Measurements from ENCODE around the gene CAP1. TPM values are rescaled to one million over a fixed set of nuclear protein-coding genes. Genes with fewer than 3 reads are reported as not detected.
A peak's percentile ranks its signal among the peaks of the same experiment; 100 is the strongest.

CAP1 gene
- total and polyA plus RNA-seq, 2 of the 13 experiments (the other 11 are each of a cell fraction or from before 2014, with no cell fraction given): 174 to 195 TPM

DNA sequence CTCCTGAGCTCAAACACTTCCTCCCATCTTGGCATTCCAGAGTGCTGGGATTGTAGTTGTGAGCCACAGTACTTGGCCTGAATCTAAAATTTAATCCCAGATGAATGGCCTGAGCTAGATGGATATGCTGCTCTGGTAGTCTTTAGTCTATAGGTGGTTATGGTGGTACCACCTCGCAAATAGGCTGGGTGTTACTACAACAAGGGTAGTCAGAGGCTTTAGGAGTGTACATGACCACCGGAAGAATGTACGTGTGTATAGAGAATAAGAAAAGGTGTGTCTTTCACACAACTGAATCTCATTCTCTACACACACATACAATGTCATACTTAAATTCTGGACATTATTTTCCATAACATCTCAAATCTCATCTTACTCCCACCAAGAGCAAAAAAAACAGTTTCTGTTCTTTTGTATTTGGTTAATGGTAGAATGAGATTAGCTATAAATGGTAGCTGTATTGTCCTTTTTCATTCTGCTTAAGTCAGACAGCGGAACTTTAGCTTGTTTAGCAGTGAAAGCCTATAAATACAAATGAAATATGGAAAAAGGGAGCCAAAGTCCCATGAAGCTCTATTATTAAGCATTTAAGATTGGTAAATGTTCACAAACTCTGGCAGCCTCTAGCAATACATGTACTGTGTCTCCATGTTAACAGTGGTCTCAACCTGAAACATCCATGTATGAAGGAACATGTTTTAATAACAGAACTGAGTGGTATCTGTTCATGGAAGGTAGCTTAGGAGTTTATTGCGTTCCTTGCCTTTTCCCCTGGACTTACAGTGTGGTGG is 16.2 kb downstream of the CAP1 start:
- Histone ChIP-seq H4K20me1 (ENCODE audit: insufficient read depth, low read length) (peaks cover 41% of the 10 kb centered on the region), H3K36me3 (replicated peaks in 1 of 2; ENCODE audit: control insufficient read depth in 1 of 2, insufficient read depth in 2 of 2, low read length in 2 of 2) (peaks cover 7 to 29% of the 10 kb centered on the region in 2 experiments), H3K27me3 (ENCODE audit: control insufficient read depth in 1 of 2, insufficient read depth in 2 of 2, low read length in 2 of 2) (no peaks in the 10 kb centered on the region), H3K79me2 (ENCODE audit: insufficient read depth, low read length) (peaks cover 60% of the 10 kb centered on the region), H3K27ac (ENCODE audit: extremely low read length, insufficient read depth, low read length) (peak overlapping the region; percentile 60), H3K4me3 (replicated peaks in 1 of 3; ENCODE audit: insufficient read depth in 1 of 3, low read depth in 2 of 3, low read length in 3 of 3) (no peak overlapping the region; a peak in 1 of 6 replicates), H3K9me3 (ENCODE audit: low read length) (no peaks in the 10 kb centered on the region), H2AFZ (ENCODE audit: low read length) (no peak overlapping the region), H3K9ac (ENCODE audit: insufficient read depth, low read depth, low read length) (no peak overlapping the region), H3K4me1 (ENCODE audit: insufficient read depth, low read length) (peaks cover 75% of the 10 kb centered on the region), H3K4me2 (ENCODE audit: low read depth, low read length) (0 out of 2 replicates have a peak overlapping the region, but pooled peaks have one; percentile 2)
- intact Hi-C loops (cut with micrococcal nuclease; ENCODE audit: unreplicated experiment): loop anchor here (2.0 kb wide), 1 partner anchor 16 kb away; the partner anchor contains the start of gene CAP1
- BruUV-seq (replicated peaks): no TSS peak
- no peak for DNase-seq (ENCODE audit: low spot score)
- in situ Hi-C loops (cut with HindIII; ENCODE audit: extremely low pct_ligation_motif_present, low pct_unique_long_range_greater_than_20kb): no loop called here
- no peak for FAIRE-seq
- 99% methylated on average over 5 of the region's 5 CpGs for WGBS (ENCODE audit: low lambda C conversion rate)
- no peak for ATAC-seq
- ChIA-PET CTCF (ENCODE audit: low intra/inter-chr PET ratio, low total read pairs) (no interaction called here), POLR2A (no interaction called here)
- TF ChIP-seq SAFB2 (CRISPR knock-in tag; IDR thresholded peaks at IDR 0.05; ENCODE audit: borderline replicate concordance, low read depth) (no peak), HDAC6 (IDR thresholded peaks at IDR 0.05; ENCODE audit: low read depth, low read length) (no peak), ZNF224 (CRISPR knock-in tag; IDR thresholded peaks at IDR 0.05) (no peak), ZNF512B (CRISPR knock-in tag; IDR thresholded peaks at IDR 0.05; ENCODE audit: borderline replicate concordance) (no peak), PRDM15 (CRISPR knock-in tag; IDR thresholded peaks at IDR 0.05) (no peak), U2AF1 (optimal IDR thresholded peaks at IDR 0.05; ENCODE audit: low read depth, low read length) (no peak), ZNF7 (CRISPR knock-in tag; IDR thresholded peaks at IDR 0.05) (no peak), ZNF207 (IDR thresholded peaks at IDR 0.05; ENCODE audit: borderline replicate concordance) (no peak)
- TF ChIP-seq, protein P1, sequence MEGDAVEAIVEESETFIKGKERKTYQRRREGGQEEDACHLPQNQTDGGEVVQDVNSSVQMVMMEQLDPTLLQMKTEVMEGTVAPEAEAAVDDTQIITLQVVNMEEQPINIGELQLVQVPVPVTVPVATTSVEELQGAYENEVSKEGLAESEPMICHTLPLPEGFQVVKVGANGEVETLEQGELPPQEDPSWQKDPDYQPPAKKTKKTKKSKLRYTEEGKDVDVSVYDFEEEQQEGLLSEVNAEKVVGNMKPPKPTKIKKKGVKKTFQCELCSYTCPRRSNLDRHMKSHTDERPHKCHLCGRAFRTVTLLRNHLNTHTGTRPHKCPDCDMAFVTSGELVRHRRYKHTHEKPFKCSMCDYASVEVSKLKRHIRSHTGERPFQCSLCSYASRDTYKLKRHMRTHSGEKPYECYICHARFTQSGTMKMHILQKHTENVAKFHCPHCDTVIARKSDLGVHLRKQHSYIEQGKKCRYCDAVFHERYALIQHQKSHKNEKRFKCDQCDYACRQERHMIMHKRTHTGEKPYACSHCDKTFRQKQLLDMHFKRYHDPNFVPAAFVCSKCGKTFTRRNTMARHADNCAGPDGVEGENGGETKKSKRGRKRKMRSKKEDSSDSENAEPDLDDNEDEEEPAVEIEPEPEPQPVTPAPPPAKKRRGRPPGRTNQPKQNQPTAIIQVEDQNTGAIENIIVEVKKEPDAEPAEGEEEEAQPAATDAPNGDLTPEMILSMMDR (CRISPR knock-in tag; IDR thresholded peaks at IDR 0.05): no peak
- TF ChIP-seq, protein P2, sequence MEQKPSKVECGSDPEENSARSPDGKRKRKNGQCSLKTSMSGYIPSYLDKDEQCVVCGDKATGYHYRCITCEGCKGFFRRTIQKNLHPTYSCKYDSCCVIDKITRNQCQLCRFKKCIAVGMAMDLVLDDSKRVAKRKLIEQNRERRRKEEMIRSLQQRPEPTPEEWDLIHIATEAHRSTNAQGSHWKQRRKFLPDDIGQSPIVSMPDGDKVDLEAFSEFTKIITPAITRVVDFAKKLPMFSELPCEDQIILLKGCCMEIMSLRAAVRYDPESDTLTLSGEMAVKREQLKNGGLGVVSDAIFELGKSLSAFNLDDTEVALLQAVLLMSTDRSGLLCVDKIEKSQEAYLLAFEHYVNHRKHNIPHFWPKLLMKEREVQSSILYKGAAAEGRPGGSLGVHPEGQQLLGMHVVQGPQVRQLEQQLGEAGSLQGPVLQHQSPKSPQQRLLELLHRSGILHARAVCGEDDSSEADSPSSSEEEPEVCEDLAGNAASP (CRISPR knock-in tag; IDR thresholded peaks at IDR 0.05; ENCODE audit: borderline replicate concordance): no peak
- TF ChIP-seq, protein P3, sequence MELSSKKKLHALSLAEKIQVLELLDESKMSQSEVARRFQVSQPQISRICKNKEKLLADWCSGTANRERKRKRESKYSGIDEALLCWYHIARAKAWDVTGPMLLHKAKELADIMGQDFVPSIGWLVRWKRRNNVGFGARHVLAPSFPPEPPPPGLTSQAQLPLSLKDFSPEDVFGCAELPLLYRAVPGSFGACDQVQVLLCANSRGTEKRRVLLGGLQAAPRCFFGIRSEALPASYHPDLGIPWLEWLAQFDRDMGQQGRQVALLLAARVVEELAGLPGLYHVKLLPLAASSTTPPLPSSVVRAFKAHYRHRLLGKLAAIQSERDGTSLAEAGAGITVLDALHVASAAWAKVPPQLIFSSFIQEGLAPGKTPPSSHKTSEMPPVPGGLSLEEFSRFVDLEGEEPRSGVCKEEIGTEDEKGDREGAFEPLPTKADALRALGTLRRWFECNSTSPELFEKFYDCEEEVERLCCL (CRISPR knock-in tag; IDR thresholded peaks at IDR 0.05; ENCODE audit: borderline replicate concordance): no peak
